GM06990 (cell line): ENCODE results near the gene TULP3.

Experiments used
- DNase-seq: peaks from one replicate; pipeline ENCODE4 v3.0.0-alpha.2; 2011; ENCODE audit not compliant: insufficient read length; ENCODE audit errors: extremely low read depth
- H3K27me3 ChIP-seq: replicated peaks from 2 replicates; pipeline ENCODE4 v1.6.0; 2011; ENCODE audit warnings: low read length; ENCODE audit not compliant: control insufficient read depth, insufficient read depth
- H3K36me3 ChIP-seq: 2 replicates; pipeline ENCODE4 v1.5.1; 2011; ENCODE audit warnings: low read length; ENCODE audit not compliant: control insufficient read depth, insufficient read depth
- H3K4me3 ChIP-seq: replicated peaks from 2 replicates; pipeline ENCODE4 v1.5.1; 2011; ENCODE audit warnings: low read depth, mild to moderate bottlenecking, control low read depth, low read length
- CTCF ChIP-seq: IDR thresholded peaks from 2 replicates; pipeline ENCODE4 v1.5.1; 2011; ENCODE audit warnings: low read length, control low read depth, mild to moderate bottlenecking, inconsistent platforms; ENCODE audit not compliant: insufficient read depth, poor library complexity, severe bottlenecking

TULP3 gene

GRCh38 chr12:2890388-2891239, at the start of gene TULP3:
Gene TULP3, plus strand, starts transcription at chr12:2890891. Its CDS starts 57 bp downstream, at chr12:2890948.
- DNase-seq: peak; percentile 95
- H3K36me3 ChIP-seq: peaks cover 7% of the 10 kb centered on the region
- TF ChIP-seq CTCF: no peak
- H3K27me3 ChIP-seq: no peaks in the 10 kb centered on the region
- peak within 1 kb of the TSS; percentile 92 for H3K4me3 ChIP-seq

GRCh38 chr12:2841056-2841650, 49.5 kb upstream of the TULP3 start:
- Histone ChIP-seq H3K36me3 (peaks cover 3% of the 10 kb centered on the region), H3K4me3 (no peak overlapping the region), H3K27me3 (no peaks in the 10 kb centered on the region)
- no peak for DNase-seq
- no peak for TF ChIP-seq CTCF

GRCh38 chr12:2842948-2843347, 47.7 kb upstream of the TULP3 start:
- no peak overlapping the region for H3K4me3 ChIP-seq
- H3K27me3 ChIP-seq: no peaks in the 10 kb centered on the region
- peaks cover 1% of the 10 kb centered on the region for H3K36me3 ChIP-seq
- no peak for TF ChIP-seq CTCF
- no peak for DNase-seq

- TF ChIP-seq CTCF: no peak
- no peak for DNase-seq
- Histone ChIP-seq H3K27me3 (no peaks in the 10 kb centered on the region), H3K36me3 (peaks cover 1% of the 10 kb centered on the region), H3K4me3 (no peak overlapping the region)
These were observed 45.9 kb upstream of the TULP3 start for GRCh38 chr12:2844786-2845185.

- H3K4me3 ChIP-seq: no peak overlapping the region
- H3K27me3 ChIP-seq: no peaks in the 10 kb centered on the region
- DNase-seq: no peak
- H3K36me3 ChIP-seq: peaks cover 1% of the 10 kb centered on the region
- TF ChIP-seq CTCF: no peak
These were observed 45.4 kb upstream of the TULP3 start for GRCh38 chr12:2845280-2845679.
